ENCODE results near the gene FXYD2. TPM values are rescaled to one million over a fixed set of nuclear protein-coding genes. Genes with fewer than 3 reads are reported as not detected.
"Not testable (repeated sequence)": the region's sequence is repeated elsewhere in the genome, so short reads cannot be mapped to it uniquely, and the experiment has no call there.

FXYD2 gene
- not detected for total RNA-seq

- no peak for ATAC-seq
These were observed at the start of gene FXYD2 for GRCh38 chr11:117824571-117825537. TSS of gene FXYD2 (minus strand) at chr11:117824744. CDS start at chr11:117824678, 66 bp downstream.

- no peak for ATAC-seq
These were observed 49.2 kb upstream of the FXYD2 start for GRCh38 chr11:117873828-117874125.

GRCh38 chr11:117872975-117873827 lies 48.7 kb upstream of the FXYD2 start:
- no peak for ATAC-seq

GRCh38 chr11:117872420-117872961 lies 47.9 kb upstream of the FXYD2 start:
- ATAC-seq, result no peak

GRCh38 chr11:117871784-117872183 lies 47.2 kb upstream of the FXYD2 start:
- ATAC-seq, result no peak

- ATAC-seq, result no peak
These were observed 46.6 kb upstream of the FXYD2 start for GRCh38 chr11:117871160-117871559.

GRCh38 chr11:117870103-117870952 lies 45.8 kb upstream of the FXYD2 start:
- ATAC-seq, result peak; percentile 43

GRCh38 chr11:117869604-117870003 lies 45.1 kb upstream of the FXYD2 start:
- ATAC-seq, result no peak

- ATAC-seq, result no peak
These were observed 44.4 kb upstream of the FXYD2 start for GRCh38 chr11:117868815-117869561.

GRCh38 chr11:117868088-117868487 lies 43.5 kb upstream of the FXYD2 start:
- ATAC-seq, result no peak

GRCh38 chr11:117866526-117866925 lies 42.0 kb upstream of the FXYD2 start:
- ATAC-seq, result no peak

- not testable (repeated sequence) for ATAC-seq
These were observed 41.0 kb upstream of the FXYD2 start for GRCh38 chr11:117865546-117865945.

GRCh38 chr11:117863383-117863782 lies 38.8 kb upstream of the FXYD2 start:
- ATAC-seq, result no peak

GRCh38 chr11:117862753-117863152 lies 38.2 kb upstream of the FXYD2 start:
- ATAC-seq, result no peak

- ATAC-seq, result no peak
These were observed 37.6 kb upstream of the FXYD2 start for GRCh38 chr11:117862019-117862725.

GRCh38 chr11:117861151-117862018 lies 36.8 kb upstream of the FXYD2 start:
- ATAC-seq, result peak; percentile 38

- no peak for ATAC-seq
These were observed 35.6 kb upstream of the FXYD2 start for GRCh38 chr11:117860139-117860538.

GRCh38 chr11:117859488-117860112 lies 35.1 kb upstream of the FXYD2 start:
- no peak for ATAC-seq

GRCh38 chr11:117859061-117859460 lies 34.5 kb upstream of the FXYD2 start:
- ATAC-seq, result no peak
